Stimulated activated CD4-positive, alpha-beta T cell treated with anti-CD3 and anti-CD28 coated beads, Interleukin-1b, Interleukin-23, amount 100 ng/mL, for 4 hours (primary cell): ENCODE results near the gene CHMP1B.

Source experiments
- DNase-seq, 2 donors: peaks; one replicate each; pipeline ENCODE4 v3.0.0-alpha.2; 2020; ENCODE audit warnings: low read depth in 2 of 2

The CHMP1B gene

DNA sequence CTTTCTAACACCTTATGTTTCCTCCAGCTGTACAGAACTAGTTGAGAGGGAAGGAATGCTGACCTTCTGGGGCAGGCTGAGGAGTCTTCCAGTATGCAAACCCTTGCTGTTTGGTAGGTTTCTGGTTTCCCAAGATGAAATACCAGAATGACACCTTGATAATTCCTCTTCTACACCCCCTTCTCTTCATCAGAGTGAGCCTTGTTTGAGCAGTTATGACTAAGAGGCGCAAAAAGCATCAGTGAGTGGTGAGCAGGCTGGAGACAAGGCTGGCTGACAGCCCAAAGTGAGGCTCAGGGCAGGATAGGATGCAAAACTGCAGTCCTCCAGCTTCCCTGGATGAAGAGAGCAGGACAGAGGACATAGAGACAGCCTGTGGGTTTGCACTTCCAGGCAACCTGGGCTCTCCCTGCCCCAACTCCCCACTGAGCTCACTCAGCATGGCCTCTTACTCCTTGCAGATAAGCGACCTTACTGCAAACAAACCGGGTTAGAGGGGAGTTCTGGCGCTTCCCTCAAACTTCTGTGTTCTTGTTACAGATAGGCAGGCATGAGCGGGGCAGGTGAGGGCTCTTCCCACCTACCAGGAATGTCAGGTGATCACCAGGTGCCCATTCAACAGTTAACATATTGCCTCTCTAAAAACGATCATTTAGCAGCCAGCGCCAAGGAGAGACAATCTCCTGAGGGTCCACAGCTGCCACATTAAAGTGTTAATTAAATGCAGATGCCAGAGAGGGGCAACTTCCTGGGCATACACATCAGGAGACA is 51.5 kb downstream of the CHMP1B start:
- DNase-seq = no peak
